H54 (cell line): ENCODE results near the gene NDST4.

Experiments
- DNase-seq: peaks from one replicate; pipeline ENCODE4 v3.0.0; 2011; ENCODE audit warnings: low spot score, mixed read lengths; ENCODE audit not compliant: insufficient read length
- FAIRE-seq: peaks from 3 replicates; lab custom pipeline; 2011; peaks lifted over from hg19 to GRCh38; lab: Jason Lieb, UNC
- POLR2A ChIP-seq: IDR thresholded peaks from 2 replicates; pipeline ENCODE4 v1.6.1; 2011; ENCODE audit warnings: low read depth, mild to moderate bottlenecking, low read length

The NDST4 gene

DNA sequence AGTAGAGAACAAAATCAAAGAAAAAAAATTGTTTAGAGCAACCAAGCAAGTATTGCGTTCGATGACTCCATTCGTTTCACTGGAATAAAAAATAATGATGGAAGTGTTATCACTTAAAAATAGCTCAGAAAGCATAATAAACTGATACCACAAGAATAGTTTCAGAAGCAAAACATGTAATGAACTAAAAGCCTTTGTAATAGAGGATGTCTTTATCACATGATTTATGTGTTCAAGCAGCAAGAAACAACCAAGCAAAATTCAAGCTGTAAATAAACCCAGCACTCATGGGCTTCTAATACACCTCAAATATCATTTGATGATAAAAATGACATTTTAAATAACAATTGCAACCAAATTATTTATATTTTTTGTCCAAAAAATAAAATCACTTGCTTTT lies 192.2 kb downstream of the NDST4 start:
- DNase-seq (no peak), FAIRE-seq (no peak)
- no peak for TF ChIP-seq POLR2A

GRCh38 chr4:114911111-114911510 lies 202.3 kb downstream of the NDST4 start:
- no peak for TF ChIP-seq POLR2A
- no peak for DNase-seq

DNA sequence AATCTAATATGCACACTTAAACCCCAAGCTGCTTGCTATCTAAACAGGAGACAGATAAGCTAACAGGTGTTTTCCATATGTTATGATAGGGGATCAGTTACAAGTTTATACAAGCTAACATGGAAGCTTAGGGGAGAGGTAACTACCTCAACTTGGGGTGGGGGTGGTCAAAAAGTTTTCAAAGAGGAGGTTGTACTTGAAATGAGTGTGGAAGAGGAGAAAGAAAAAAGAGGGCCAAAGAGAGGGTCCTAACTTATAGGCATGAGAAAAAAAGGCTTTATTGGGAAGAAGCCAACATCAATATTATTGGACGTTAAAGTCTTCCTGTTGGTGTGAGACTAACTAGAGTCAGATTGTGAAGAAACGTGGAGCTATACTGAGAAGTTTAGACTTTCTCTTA lies 205.9 kb downstream of the NDST4 start:
- TF ChIP-seq POLR2A, result no peak
- DNase-seq (no peak), FAIRE-seq (no peak)

More at GRCh38 chr4:114911111-114911510, 202.3 kb downstream of the NDST4 start:
- FAIRE-seq, result no peak

DNA sequence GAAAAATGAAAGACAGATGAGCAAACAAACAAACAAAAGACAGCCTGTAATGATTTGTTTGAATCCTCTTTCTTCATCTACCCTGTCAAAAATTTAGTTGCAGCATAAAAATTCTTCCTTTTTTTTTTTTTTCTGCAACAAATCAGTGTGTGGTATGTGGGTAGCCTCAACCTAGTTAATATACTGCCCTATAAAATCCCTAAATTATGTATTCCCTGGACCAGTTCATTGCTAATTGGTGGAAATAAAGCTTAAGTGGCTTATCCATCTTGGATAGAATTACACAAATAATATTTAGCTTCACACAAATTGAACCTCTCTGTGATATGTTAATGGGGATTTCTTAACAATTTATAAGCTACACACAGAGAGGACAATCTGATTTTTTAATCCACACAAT lies 208.4 kb downstream of the NDST4 start:
- no peak for DNase-seq
- no peak for TF ChIP-seq POLR2A
- no peak for FAIRE-seq

GRCh38 chr4:114900934-114901333 lies 212.5 kb downstream of the NDST4 start:
- no peak for TF ChIP-seq POLR2A
- FAIRE-seq (no peak), DNase-seq (no peak)

GRCh38 chr4:114890773-114891172 lies 222.6 kb downstream of the NDST4 start:
- no peak for TF ChIP-seq POLR2A
- DNase-seq (no peak), FAIRE-seq (no peak)

- no peak for TF ChIP-seq POLR2A
- FAIRE-seq (no peak), DNase-seq (no peak)
Observed at GRCh38 chr4:114886761-114887160, 226.7 kb downstream of the NDST4 start.

DNA sequence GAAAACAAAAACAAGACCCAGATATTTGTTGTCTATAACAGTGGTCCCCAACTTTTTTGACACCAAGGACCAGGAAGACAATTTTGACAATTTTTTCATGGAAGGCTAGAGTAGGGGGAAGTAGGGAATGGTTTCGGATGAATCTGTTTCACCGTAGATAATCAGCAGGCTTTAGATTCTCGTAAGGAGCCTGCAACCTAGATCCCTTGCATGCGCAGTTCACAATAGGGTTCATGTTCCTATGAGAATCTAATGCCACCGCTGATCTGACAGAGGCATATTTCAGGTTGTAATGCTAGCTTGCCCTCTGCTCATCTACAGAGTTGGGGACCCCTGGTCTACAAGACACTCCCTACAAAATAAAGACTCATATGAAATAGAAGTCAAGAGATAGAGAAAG lies 229.8 kb downstream of the NDST4 start:
- TF ChIP-seq POLR2A, result no peak
- FAIRE-seq (no peak), DNase-seq (no peak)

DNA sequence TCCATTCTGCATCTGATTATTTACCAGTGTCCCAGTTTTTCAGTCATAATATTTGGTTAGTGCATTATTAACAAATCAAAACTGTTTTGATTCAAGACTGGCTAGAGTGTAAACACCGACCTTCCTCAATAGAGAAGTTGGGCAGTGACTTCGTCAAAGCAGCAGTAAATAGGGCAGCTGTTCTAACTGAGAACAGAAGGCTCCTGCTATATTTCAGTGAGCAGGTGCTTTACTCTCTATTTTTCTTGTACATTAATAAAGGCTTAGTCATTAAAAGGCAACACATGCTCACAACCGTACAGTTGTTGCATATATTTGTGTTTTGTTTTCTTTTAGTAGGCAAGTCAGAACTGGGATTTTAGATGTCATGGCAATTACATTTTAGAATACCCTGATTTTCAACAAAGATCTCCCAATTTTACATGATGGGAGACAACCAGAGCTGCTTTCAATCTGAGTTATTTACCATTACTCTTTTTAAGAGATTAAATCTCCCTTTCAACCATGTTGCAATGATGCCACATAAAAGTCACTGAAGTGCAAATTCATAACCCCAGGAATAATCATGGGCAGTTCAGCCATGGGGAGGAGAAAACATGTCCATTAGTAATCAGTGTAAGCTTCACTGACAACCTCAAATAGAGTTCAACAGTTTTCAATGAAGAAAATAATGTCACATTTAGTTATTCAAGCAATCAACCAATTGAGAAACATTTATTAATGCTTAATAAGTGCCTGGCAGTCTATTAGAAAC lies 233.3 kb downstream of the NDST4 start:
- DNase-seq (no peak), FAIRE-seq (no peak)
- no peak for TF ChIP-seq POLR2A

GRCh38 chr4:114875630-114876029 lies 237.8 kb downstream of the NDST4 start:
- FAIRE-seq (no peak), DNase-seq (no peak)
- no peak for TF ChIP-seq POLR2A

GRCh38 chr4:114874321-114874720 lies 239.1 kb downstream of the NDST4 start:
- FAIRE-seq (no peak), DNase-seq (no peak)
- TF ChIP-seq POLR2A, result no peak

GRCh38 chr4:114870987-114871386 lies 242.4 kb downstream of the NDST4 start:
- DNase-seq (no peak), FAIRE-seq (no peak)
- TF ChIP-seq POLR2A, result no peak

DNA sequence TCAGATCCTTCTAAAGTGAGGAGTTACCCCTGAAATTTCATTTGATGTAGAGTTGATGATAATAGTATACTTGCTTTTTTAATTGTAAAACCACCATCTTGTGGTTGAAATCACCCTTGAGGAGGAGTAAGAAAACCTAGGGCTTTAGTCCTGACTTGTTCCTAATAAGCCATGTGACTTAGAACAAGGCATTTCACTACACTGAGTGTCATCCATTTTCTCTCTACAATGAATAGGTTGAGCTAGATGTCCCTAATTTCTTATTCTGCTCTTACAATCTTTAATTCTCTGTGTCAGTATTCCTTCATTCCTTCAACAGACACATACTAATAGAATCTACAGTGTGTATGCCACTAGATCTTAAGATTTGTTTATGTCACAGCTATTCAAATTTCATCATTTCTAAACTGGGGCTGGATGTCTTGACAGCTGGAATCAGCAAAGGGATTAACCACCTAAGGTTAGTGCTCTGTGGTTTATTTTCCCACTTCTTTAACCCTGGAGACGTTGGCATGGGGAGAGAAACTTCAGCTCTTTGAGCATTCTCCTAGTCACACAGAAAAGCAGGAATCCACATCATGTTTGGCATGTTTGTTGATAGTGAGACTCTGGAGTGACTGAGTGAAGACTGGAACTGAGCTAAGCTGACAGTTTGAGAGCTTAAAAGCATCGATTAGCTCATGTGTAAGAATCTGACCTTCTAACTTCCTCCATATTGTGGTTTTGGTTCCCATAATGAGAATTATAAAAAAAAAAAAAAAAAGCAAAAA lies 246.3 kb downstream of the NDST4 start:
- no peak for FAIRE-seq
- no peak for DNase-seq
- no peak for TF ChIP-seq POLR2A

- no peak for FAIRE-seq
- DNase-seq, result no peak
- no peak for TF ChIP-seq POLR2A
Observed at GRCh38 chr4:114864060-114864459, 249.4 kb downstream of the NDST4 start.

- no peak for DNase-seq
- FAIRE-seq, result no peak
- no peak for TF ChIP-seq POLR2A
Observed at GRCh38 chr4:114860786-114861185, 252.6 kb downstream of the NDST4 start.

GRCh38 chr4:114857831-114858230 lies 255.6 kb downstream of the NDST4 start:
- FAIRE-seq (no peak), DNase-seq (no peak)

More at GRCh38 chr4:114857831-114858230, 255.6 kb downstream of the NDST4 start:
- TF ChIP-seq POLR2A, result no peak
